BLaER1 (cell line): ENCODE measurements around the gene PMM1.

ENCODE experiments used
- H3K27ac ChIP-seq: shearing (Covaris generic); formaldehyde crosslinking; 2 replicates; pipeline ENCODE4 v1.8.1; 2022
- H3K27me3 ChIP-seq: shearing (Covaris generic); formaldehyde crosslinking; 2 replicates; pipeline ENCODE4 v1.8.1; 2022
- H3K36me3 ChIP-seq: shearing (Covaris generic); formaldehyde crosslinking; 2 replicates; pipeline ENCODE4 v1.8.1; 2022
- H3K4me1 ChIP-seq: shearing (Covaris generic); formaldehyde crosslinking; 2 replicates; pipeline ENCODE4 v1.8.1; 2022
- H3K4me2 ChIP-seq: shearing (Covaris generic); formaldehyde crosslinking; 2 replicates; pipeline ENCODE4 v1.8.1; 2022
- H3K4me3 ChIP-seq: shearing (Covaris generic); formaldehyde crosslinking; 2 replicates; pipeline ENCODE4 v1.8.1; 2022
- H3K9ac ChIP-seq: shearing (Covaris generic); formaldehyde crosslinking; 2 replicates; pipeline ENCODE4 v1.8.1; 2022
- H3K9me3 ChIP-seq: shearing (Covaris generic); formaldehyde crosslinking; 2 replicates; pipeline ENCODE4 v1.8.1; 2022
- H4K20me1 ChIP-seq: shearing (Covaris generic); formaldehyde crosslinking; 2 replicates; pipeline ENCODE4 v1.8.1; 2022
- Cebpa-rat ChIP-seq: shearing (Covaris generic); IDR thresholded peaks from 2 replicates; pipeline ENCODE4 v1.8.1; 2022

Gene PMM1

GRCh38 chr22:41531715-41532477 lies 57.7 kb downstream of the PMM1 start:
- peaks cover 90% of the 10 kb centered on the region for H3K36me3 ChIP-seq

GRCh38 chr22:41530890-41531714 lies 58.5 kb downstream of the PMM1 start:
- peaks cover 93% of the 10 kb centered on the region for H3K36me3 ChIP-seq
- no peaks in the 10 kb centered on the region for H3K9me3 ChIP-seq

More at GRCh38 chr22:41531715-41532477, 57.7 kb downstream of the PMM1 start:
- Histone ChIP-seq H3K4me2 (no peak overlapping the region), H3K27ac (no peak overlapping the region), H3K4me3 (no peak overlapping the region), H3K9me3 (no peaks in the 10 kb centered on the region), H3K4me1 (peaks cover 23% of the 10 kb centered on the region), H4K20me1 (peaks cover 94% of the 10 kb centered on the region), H3K9ac (peak overlapping the region; percentile 54; the same call in 1 of the 2 replicates), H3K27me3 (no peaks in the 10 kb centered on the region)
- no peak for TF ChIP-seq Cebpa-rat

GRCh38 chr22:41528938-41529561 lies 60.6 kb downstream of the PMM1 start:
- Histone ChIP-seq H3K4me2 (no peak overlapping the region), H3K27ac (no peak overlapping the region), H3K9me3 (no peaks in the 10 kb centered on the region), H4K20me1 (peaks cover 97% of the 10 kb centered on the region), H3K4me3 (no peak overlapping the region), H3K27me3 (no peaks in the 10 kb centered on the region), H3K36me3 (peaks cover 98% of the 10 kb centered on the region), H3K4me1 (peaks cover 47% of the 10 kb centered on the region), H3K9ac (peak overlapping the region; percentile 15; the same call in 1 of the 2 replicates)
- no peak for TF ChIP-seq Cebpa-rat

More at GRCh38 chr22:41530890-41531714, 58.5 kb downstream of the PMM1 start:
- peaks cover 31% of the 10 kb centered on the region for H3K4me1 ChIP-seq
- no peak overlapping the region for H3K4me2 ChIP-seq
- H3K27ac ChIP-seq: no peak overlapping the region
- H4K20me1 ChIP-seq: peaks cover 94% of the 10 kb centered on the region
- H3K27me3 ChIP-seq: no peaks in the 10 kb centered on the region
- TF ChIP-seq Cebpa-rat: no peak
- no peak overlapping the region for H3K9ac ChIP-seq
- no peak overlapping the region for H3K4me3 ChIP-seq

GRCh38 chr22:41528132-41528766 lies 61.4 kb downstream of the PMM1 start:
- Histone ChIP-seq H3K36me3 (peaks cover 98% of the 10 kb centered on the region), H3K27ac (no peak overlapping the region), H3K4me3 (no peak overlapping the region), H3K4me2 (no peak overlapping the region), H3K4me1 (peaks cover 50% of the 10 kb centered on the region), H3K9me3 (no peaks in the 10 kb centered on the region), H4K20me1 (peaks cover 95% of the 10 kb centered on the region), H3K27me3 (no peaks in the 10 kb centered on the region), H3K9ac (peak overlapping the region; percentile 40)
- TF ChIP-seq Cebpa-rat: no peak
